GM19193 (cell line): ENCODE measurements around the gene KIAA1671.

ENCODE experiments used
- POLR2A ChIP-seq: IDR thresholded peaks from 4 replicates; pipeline ENCODE4 v1.6.1; 2011; ENCODE audit not compliant: insufficient read depth, insufficient read length; ENCODE audit errors: extremely low read depth

KIAA1671 gene

GRCh38 chr22:25208743-25209505 is 256.4 kb downstream of the KIAA1671 start:
- no peak for TF ChIP-seq POLR2A

GRCh38 chr22:25210793-25211192 is 258.3 kb downstream of the KIAA1671 start:
- TF ChIP-seq POLR2A, result no peak

DNA sequence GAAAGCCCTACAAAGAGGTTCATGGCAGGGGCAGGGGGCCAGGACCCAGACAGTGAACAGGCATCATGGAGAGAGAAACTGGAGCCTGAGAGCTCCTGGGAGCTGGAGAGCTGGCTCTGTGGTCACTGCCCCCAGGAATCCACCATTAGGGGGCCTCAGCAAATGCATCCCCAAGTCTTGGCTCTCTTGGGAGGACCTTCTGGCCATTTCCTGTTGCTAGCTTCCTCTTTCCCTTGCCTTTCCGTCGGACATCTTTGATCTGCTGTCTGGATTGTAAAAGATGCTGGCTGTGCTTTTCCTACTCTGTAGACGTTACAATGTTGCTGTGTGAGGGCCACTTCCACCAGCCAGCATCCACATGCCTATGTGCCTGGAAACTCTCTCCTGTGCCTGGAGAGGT is 259.8 kb downstream of the KIAA1671 start:
- TF ChIP-seq POLR2A, result no peak

DNA sequence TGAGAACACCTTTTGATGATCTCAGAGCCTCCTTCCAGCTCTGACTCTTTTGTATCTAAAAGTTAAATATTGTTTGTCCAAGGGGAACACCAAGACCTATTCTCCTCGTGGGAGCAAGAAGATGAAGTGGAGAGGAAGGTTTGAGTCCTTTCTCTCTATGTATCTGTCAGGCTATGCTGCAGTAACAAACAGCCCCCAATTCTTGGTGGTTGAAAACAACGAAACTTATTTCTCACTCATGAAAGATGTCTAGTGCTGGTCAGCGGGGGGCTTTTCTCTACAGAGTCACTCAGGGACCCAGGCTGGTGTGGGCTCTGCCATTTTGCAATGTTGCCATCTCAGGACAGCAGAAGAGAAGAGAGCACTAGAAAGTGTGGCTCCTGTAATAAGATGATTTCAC is 260.7 kb downstream of the KIAA1671 start:
- TF ChIP-seq POLR2A, result no peak

GRCh38 chr22:25216230-25216629 is 263.7 kb downstream of the KIAA1671 start:
- TF ChIP-seq POLR2A, result no peak

GRCh38 chr22:25219211-25219689 is 266.7 kb downstream of the KIAA1671 start, which contains the start of gene CRYBB2:
Gene CRYBB2 (plus strand): TSS chr22:25219639. CDS start chr22:25221430, 1,791 bp downstream.
- TF ChIP-seq POLR2A, result no peak

DNA sequence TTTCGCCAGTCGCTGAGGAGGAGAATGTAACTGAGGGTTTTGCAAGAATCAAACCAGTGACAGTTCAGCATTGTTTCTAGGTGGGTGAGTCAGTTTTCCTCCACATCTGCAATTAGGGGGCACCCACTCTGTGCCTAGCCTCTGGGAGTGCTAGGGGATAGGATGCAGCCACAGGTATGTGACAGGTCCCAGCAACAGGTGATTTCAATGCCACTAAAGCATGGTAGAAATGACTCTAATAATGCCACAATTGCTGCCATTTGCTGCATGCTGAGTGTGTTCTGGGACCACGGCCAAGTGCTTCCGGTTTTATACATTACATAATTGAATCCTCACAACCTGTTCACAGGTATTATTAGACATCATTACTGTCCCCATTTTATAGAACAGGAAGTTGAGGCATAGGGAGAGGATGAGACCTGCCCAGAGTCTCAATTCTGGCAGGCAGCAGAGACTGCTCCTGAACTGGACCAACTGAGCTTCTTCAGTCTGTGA is 267.5 kb downstream of the KIAA1671 start:
- TF ChIP-seq POLR2A, result no peak

- no peak for TF ChIP-seq POLR2A
These were observed 269.3 kb downstream of the KIAA1671 start for GRCh38 chr22:25221790-25222189.

DNA sequence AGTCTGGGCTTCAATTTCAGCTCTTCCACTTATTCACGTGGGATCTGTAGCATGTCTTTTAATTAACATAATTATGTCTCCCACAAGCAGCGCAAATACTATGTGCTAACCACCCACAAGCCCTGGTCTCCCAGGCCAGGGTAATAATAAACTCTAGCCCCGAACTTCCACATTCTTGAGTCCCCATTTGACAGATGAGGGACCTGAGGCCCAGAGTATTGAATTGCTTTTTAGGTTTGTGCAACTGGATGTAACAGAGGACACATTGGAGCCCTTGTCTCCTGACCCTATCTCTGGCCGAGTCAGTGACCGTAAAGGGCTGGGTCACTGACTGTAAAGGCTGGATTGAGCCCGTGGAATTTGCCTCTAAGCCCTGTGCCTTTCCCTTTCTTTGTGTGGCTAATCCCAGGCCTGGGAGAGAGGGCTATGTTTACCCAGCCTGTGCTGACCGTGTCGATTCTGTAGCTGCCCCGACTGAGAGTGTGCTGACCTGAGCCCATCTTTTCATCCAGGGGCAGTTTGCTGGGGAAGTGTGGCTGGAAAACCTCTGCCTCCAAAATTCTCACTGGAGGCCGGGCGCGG is 270.8 kb downstream of the KIAA1671 start:
- TF ChIP-seq POLR2A, result no peak

DNA sequence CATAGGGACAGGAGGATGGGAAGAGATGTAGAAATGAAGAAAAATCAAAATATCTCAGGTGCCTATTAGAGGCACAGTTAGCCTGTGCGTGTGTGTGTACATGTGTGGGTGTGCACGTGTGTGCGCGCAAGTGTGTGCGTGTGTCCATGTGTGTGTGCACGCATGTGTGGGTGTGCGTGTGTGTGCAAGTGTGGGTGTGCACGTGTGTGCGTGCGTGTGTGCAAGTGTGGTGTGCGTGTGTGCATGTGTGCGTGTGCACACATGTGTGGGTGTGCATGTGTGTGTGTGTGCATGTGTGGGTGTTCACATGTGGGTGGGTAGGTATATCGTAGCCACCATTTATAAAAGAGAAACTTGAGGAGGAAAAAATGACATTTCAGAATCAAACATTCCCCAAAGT is 276.3 kb downstream of the KIAA1671 start:
- no peak for TF ChIP-seq POLR2A

DNA sequence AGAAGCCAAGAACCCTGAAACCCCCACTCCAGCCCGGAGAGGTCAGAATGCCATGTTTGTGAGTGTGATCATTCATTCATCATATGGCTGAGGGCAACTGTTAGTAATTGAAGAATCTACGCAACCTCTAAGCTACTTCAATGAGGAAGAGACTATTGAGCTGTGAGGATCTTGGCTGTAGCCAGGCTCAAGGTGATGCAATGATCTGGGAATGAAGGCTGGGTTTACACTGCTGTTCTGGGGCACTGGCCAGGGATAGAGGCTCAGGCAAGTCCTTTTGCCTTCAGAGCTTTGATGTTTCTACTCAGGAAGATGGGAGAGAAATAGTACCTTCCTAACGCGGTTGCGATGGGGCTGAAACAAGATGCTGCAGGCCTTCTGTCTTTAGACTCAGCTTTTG is 279.8 kb downstream of the KIAA1671 start:
- TF ChIP-seq POLR2A, result no peak

DNA sequence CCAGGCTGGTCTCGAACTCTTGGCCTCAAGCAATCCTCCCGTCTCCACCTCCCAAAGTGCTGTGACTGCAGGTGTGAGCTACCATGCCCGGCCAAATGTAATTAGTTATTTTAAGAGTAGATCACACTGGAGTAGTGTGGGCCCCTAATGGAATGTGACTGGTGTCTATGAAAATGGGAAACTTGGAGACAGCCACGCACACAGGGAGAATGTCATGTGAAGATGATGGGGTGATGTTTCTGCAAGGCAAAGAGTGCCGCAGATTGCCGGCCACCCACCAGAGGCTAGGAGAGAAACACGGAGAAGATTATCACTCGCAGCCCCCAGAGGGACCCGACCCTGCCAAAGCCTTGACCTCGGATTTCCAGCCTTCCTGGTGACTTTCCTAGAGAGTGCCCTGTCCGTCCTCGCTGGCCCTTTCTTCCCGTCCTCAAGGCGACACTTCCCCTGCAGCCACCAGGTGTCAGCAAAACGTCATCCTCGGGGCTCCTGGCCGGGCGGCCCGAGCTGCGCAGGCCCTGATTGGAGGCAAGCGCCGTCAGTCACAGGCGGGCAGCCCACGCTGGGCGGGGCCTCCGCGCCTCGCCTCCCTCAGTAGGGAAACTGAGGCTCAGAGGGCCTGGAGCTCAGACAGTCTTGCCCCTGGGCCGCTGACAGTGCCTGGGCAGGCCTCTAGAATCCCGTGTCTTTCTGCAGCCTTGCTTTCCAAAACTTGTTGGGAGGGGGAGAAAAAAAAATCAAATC is 283.2 kb downstream of the KIAA1671 start:
- no peak for TF ChIP-seq POLR2A

GRCh38 chr22:25236417-25236816 is 283.9 kb downstream of the KIAA1671 start:
- TF ChIP-seq POLR2A, result no peak

- no peak for TF ChIP-seq POLR2A
These were observed 285.0 kb downstream of the KIAA1671 start for GRCh38 chr22:25237503-25237902.
